Activated B cell treated with CpG ODN at 0.5 μM for 24 hours (primary cell): ENCODE results near the gene PSMA7. TPM values are rescaled to one million over a fixed set of nuclear protein-coding genes. Genes with fewer than 3 reads are reported as not detected.

ENCODE experiments used
- ATAC-seq: fragments of 200-7000 bp; cut with Tn5 transposase; one replicate; pipeline ENCODE4 v1.10.0; 2021; ENCODE audit warnings: low read depth, mild to moderate bottlenecking, moderate library complexity
- CTCF ChIA-PET: fragments of 350-600 bp; sonication (Branson Sonifier 250); formaldehyde crosslinking; loops from one replicate; lab custom pipeline; 2021; ENCODE audit warnings: antibody characterized with exemption; lab: Charles Lee
- POLR2A ChIA-PET: fragments of 350-600 bp; sonication (Branson Sonifier 250); formaldehyde crosslinking; loops from one replicate; lab custom pipeline; 2021; ENCODE audit warnings: antibody characterized with exemption; lab: Charles Lee
- DNase-seq: peaks from one replicate; pipeline ENCODE4 v3.0.0; 2022
- H3K27ac Mint-ChIP-seq: one replicate; pipeline ENCODE4 v1.8.0; 2020; ENCODE audit warnings: mixed read lengths
- H3K27me3 Mint-ChIP-seq: one replicate; pipeline ENCODE4 v1.8.0; 2021; ENCODE audit warnings: mixed read lengths
- H3K36me3 Mint-ChIP-seq: one replicate; pipeline ENCODE4 v1.8.0; 2021; ENCODE audit warnings: low read depth, mixed read lengths
- H3K4me1 Mint-ChIP-seq: one replicate; pipeline ENCODE4 v1.8.0; 2021; ENCODE audit warnings: mixed read lengths
- H3K4me3 Mint-ChIP-seq: one replicate; pipeline ENCODE4 v1.8.0; 2020; ENCODE audit warnings: mild to moderate bottlenecking, mixed read lengths
- H3K9me3 Mint-ChIP-seq: one replicate; pipeline ENCODE4 v1.8.0; 2020; ENCODE audit warnings: mixed read lengths
- intact Hi-C: fragments of 100-400 bp; cut with micrococcal nuclease; formaldehyde crosslinking; loops from one replicate; pipeline ENCODE4 v1.15.1; 2024
- total RNA-seq: library from RNA; stranded (reverse); gene quantifications from 2 replicates; pipeline ENCODE4 v1.2.3, GENCODE V29; 2022
- TF ChIP-seq, protein P1 (sequence below): fragments of 200-600 bp; IDR thresholded peaks from one replicate; pipeline ENCODE4 v1.8.0; 2022; ENCODE audit warnings: antibody characterized with exemption, mild to moderate bottlenecking

The PSMA7 gene
- total RNA-seq, 1 donor from 2014 or later = 241 TPM

DNA sequence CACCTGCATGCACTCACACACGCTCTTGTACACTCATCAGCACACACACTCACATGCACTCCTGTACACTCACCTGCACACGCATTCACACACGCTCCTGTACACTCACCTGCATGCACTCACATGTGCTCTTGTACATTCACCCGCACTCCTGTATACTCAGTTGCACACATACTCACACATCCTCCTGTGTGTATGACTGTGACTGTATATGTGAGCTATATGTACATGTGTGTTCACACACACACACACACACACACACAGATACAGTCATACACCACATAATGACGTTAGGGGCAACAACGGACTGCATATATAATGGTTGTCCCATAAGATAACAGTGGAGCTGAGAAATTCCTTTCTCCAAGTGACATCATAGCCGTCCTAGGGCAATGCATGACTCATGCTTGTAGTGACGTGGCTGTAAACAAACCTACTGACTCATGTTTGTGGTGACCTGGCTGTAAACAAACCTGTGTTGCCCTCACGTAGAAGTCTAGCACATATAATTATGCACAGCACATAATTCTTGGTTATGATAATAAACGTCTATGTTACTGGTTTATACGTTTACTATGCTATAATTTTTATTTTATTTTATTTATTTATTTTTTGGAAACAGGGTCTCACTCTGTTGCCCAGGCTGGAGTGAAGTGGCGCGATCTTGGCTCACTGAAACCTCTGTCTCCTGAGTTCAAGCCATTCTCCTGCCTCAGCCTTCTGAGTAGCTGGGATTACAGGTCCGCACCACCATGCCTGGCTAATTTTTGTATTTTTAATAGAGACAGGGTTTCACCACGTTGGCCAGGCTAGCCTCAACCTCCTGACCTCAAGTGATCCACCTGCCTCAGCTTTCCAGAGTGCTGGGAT lies 54.7 kb downstream of the PSMA7 start:
- CTCF ChIA-PET = no interaction called here
- H3K9me3 Mint-ChIP-seq = no peaks in the 10 kb centered on the region
- TF ChIP-seq, protein P1, sequence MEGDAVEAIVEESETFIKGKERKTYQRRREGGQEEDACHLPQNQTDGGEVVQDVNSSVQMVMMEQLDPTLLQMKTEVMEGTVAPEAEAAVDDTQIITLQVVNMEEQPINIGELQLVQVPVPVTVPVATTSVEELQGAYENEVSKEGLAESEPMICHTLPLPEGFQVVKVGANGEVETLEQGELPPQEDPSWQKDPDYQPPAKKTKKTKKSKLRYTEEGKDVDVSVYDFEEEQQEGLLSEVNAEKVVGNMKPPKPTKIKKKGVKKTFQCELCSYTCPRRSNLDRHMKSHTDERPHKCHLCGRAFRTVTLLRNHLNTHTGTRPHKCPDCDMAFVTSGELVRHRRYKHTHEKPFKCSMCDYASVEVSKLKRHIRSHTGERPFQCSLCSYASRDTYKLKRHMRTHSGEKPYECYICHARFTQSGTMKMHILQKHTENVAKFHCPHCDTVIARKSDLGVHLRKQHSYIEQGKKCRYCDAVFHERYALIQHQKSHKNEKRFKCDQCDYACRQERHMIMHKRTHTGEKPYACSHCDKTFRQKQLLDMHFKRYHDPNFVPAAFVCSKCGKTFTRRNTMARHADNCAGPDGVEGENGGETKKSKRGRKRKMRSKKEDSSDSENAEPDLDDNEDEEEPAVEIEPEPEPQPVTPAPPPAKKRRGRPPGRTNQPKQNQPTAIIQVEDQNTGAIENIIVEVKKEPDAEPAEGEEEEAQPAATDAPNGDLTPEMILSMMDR = no peak
- H3K27me3 Mint-ChIP-seq = peaks cover 13% of the 10 kb centered on the region
- DNase-seq = no peak
- intact Hi-C loops = no loop called here
- H3K36me3 Mint-ChIP-seq = no peaks in the 10 kb centered on the region
- H3K27ac Mint-ChIP-seq = no peak overlapping the region
- ATAC-seq = no peak
- no peak overlapping the region for H3K4me3 Mint-ChIP-seq
- POLR2A ChIA-PET = no interaction called here
- H3K4me1 Mint-ChIP-seq = no peaks in the 10 kb centered on the region

GRCh38 chr20:62087632-62088031 lies 55.6 kb downstream of the PSMA7 start:
- DNase-seq (no peak), ATAC-seq (no peak)
- Mint-ChIP-seq H3K27ac (no peak overlapping the region), H3K9me3 (no peaks in the 10 kb centered on the region), H3K4me3 (no peak overlapping the region), H3K27me3 (peaks cover 12% of the 10 kb centered on the region), H3K4me1 (no peaks in the 10 kb centered on the region), H3K36me3 (no peaks in the 10 kb centered on the region)
- TF ChIP-seq, protein P1 = no peak
- intact Hi-C loops = no loop called here
- ChIA-PET CTCF (no interaction called here), POLR2A (no interaction called here)

DNA sequence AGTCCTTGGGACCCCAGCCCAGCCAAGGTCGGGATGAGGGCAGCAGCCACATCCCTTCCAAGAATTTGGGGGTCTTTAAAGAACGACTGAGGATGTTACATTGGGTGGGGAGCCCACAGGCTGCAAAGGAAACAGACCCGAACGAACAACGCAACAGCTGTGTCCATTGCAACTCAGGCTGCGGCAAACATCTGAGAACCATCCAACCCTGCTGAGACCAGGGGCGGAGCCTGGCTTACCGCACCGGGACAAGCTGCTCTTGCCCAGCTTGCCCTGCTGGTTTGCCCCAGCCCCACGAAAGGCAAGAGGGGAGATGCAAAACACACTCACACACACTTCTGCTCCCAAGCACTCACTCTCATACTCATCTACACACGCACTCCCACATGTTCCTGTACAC lies 56.0 kb downstream of the PSMA7 start:
- DNase-seq (no peak), ATAC-seq (no peak)
- H3K4me3 Mint-ChIP-seq = no peak overlapping the region
- no peak overlapping the region for H3K27ac Mint-ChIP-seq
- H3K27me3 Mint-ChIP-seq = peaks cover 10% of the 10 kb centered on the region
- H3K36me3 Mint-ChIP-seq = no peaks in the 10 kb centered on the region
- ChIA-PET POLR2A (no interaction called here), CTCF (no interaction called here)
- intact Hi-C loops = no loop called here
- no peaks in the 10 kb centered on the region for H3K9me3 Mint-ChIP-seq
- no peaks in the 10 kb centered on the region for H3K4me1 Mint-ChIP-seq
- TF ChIP-seq, protein P1 = no peak

Other genes starting within 250 kb of the PSMA7 start
- 24.9 and 26.9 TPM in 2 replicates for gene TAF4, start 77.5 kb downstream of the PSMA7 start, total RNA-seq
- gene LSM14B, start 20.9 kb downstream of the PSMA7 start, total RNA-seq = 35.4 and 36.4 TPM in 2 replicates
- 9.0 and 9.1 TPM in 2 replicates for gene SS18L1, start 375 bp upstream of the PSMA7 start, total RNA-seq
- 40.8 and 46.8 TPM in 2 replicates for gene MTG2, start 39.6 kb upstream of the PSMA7 start, total RNA-seq
- not detected in 2 replicates for gene HRH3, start 76.9 kb upstream of the PSMA7 start, total RNA-seq
- 40.3 and 43.0 TPM in 2 replicates for gene OSBPL2, start 95.1 kb upstream of the PSMA7 start, total RNA-seq
- 97.9 and 98.0 TPM in 2 replicates for gene ADRM1, start 159.6 kb upstream of the PSMA7 start, total RNA-seq
- 19.8 and 24.8 TPM in 2 replicates for gene LAMA5, start 223.9 kb upstream of the PSMA7 start, total RNA-seq
- gene RPS21, start 243.7 kb upstream of the PSMA7 start, total RNA-seq = 2,912 and 3,555 TPM in 2 replicates